GM18861 (cell line): Measurements from ENCODE around the gene MED16.
"Not testable (repeated sequence)": the region's sequence is repeated elsewhere in the genome, so short reads cannot be mapped to it uniquely, and the experiment has no call there.

Source experiments
- ATAC-seq: cut with Tn5 transposase; IDR thresholded peaks from one replicate; pipeline ENCODE4 v1.9.1; 2021; ENCODE audit not compliant: unreplicated experiment

MED16 gene

GRCh38 chr19:855142-855541 is 37.8 kb downstream of the MED16 start:
- ATAC-seq: no peak

GRCh38 chr19:854549-854948 is 38.4 kb downstream of the MED16 start:
- no peak for ATAC-seq

DNA sequence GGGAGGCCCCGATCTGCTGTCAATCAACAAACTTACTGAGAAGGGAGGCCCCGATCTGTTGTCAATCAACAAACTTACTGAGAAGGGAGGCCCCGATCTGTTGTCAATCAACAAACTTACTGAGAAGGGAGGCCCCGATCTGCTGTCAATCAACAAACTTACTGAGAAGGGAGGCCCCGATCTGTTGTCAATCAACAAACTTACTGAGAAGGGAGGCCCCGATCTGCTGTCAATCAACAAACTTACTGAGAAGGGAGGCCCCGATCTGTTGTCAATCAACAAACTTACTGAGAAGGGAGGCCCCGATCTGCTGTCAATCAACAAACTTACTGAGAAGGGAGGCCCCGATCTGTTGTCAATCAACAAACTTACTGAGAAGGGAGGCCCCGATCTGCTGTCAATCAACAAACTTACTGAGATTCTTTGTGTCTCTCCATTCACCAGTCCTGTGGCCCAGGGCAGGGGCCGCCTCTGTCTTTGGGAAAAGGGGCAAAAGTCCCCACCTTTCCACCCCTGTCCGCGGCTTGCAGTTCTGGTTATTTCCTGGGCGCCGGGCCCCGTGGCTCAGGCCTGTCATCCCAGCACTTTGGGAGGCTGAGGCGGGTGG is 39.3 kb downstream of the MED16 start:
- ATAC-seq: not testable (repeated sequence)

DNA sequence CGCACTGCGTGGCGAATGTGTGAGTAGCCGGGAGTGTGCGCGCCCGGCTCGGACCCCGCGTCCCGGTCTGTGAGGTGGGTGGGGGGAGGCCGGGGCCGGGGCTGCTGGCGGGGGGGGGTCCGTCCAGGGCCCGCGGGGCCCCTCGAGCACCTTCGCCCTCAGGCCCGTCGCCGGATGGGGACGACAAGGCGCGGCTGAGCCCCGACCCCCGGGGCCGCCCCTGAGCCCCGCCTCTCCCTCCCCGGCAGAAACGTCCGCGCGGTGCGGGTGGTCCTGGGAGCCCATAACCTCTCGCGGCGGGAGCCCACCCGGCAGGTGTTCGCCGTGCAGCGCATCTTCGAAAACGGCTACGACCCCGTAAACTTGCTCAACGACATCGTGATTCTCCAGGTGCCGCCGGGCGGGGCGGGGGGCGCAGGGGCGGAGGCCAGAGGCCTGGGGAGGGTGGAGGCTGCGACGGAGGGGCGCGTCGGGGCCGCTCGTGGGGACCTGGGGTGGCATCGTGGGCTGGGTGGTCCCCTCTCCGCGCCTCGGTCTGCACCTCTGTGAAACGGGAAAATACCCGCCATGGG is 39.9 kb downstream of the MED16 start:
- ATAC-seq: no peak

GRCh38 chr19:852136-853013 is 40.6 kb downstream of the MED16 start, which contains the start of gene ELANE:
Gene ELANE (plus strand): TSS chr19:852303. CDS start chr19:852329, 26 bp downstream.
- ATAC-seq: no peak

DNA sequence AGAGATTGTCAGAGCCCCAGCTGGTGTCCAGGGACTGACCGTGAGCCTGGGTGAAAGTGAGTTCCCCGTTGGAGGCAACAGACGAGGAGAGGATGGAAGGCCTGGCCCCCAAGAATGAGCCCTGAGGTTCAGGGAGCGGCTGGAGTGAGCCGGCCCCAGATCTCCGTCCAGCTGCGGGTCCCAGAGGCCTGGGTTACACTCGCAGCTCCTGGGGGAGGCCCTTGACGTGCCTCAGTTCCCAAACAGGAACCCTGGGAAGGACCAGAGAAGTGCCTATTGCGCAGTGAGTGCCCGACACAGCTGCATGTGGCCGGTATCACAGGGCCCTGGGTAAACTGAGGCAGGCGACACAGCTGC is 42.0 kb downstream of the MED16 start:
- ATAC-seq: no peak

- ATAC-seq: no peak
These were observed 42.6 kb downstream of the MED16 start for GRCh38 chr19:850221-850978.

GRCh38 chr19:849195-849594 is 43.8 kb downstream of the MED16 start:
- ATAC-seq: not testable (repeated sequence)

GRCh38 chr19:848386-848921 is 44.5 kb downstream of the MED16 start:
- ATAC-seq: no peak

DNA sequence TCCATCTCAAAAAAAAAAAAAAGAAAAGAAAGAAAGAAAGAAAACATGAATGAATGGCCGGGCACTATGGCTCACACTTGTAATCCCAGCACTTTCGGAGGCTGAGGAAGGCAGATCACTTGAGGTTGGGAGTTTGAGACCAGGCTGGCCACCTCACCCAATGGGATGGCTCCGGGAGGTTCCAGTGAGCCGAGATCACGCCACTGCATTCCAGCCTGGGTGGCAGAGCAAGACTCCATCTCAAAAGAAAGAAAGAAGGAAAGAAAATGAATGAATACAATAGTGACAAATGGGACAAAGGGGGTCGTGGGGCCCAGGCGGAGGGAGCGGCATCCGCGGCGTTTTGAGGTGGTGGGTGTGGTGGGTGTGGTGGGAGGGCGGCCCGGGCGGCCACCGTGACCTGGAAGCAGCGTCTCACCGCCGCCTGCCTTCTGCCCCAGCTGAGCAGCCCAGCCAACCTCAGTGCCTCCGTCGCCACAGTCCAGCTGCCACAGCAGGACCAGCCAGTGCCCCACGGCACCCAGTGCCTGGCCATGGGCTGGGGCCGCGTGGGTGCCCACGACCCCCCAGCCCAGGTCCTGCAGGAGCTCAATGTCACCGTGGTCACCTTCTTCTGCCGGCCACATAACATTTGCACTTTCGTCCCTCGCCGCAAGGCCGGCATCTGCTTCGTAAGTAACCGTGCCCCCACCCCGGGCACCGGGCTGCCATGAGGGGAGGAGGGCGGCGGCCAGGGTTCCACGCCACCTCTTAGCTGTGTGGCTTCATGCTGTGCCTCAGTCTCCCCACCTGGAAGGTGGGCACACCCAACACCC is 47.1 kb downstream of the MED16 start:
- no peak for ATAC-seq

DNA sequence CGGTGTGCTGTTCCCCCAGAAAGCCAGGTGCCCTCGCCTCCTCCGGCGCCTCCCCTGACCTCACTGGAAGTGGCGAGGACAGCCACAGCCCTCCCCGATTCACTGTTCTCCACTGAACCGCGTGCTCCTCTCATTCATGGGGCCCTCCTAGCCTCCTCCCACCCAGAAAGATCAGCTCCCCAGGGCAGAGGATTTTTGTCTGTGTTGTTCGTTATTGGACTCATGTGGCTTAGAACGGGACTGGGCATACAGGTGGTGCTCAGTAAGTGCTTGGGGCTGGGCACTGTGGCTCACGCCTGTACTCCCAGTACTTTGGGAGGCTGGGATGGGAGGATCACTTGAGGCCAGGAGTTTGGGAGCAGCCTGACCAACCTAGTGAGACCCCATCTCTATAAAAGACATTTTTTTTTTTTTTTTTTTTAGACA is 48.4 kb downstream of the MED16 start:
- ATAC-seq: no peak

GRCh38 chr19:843836-844545 is 49.0 kb downstream of the MED16 start:
- no peak for ATAC-seq

DNA sequence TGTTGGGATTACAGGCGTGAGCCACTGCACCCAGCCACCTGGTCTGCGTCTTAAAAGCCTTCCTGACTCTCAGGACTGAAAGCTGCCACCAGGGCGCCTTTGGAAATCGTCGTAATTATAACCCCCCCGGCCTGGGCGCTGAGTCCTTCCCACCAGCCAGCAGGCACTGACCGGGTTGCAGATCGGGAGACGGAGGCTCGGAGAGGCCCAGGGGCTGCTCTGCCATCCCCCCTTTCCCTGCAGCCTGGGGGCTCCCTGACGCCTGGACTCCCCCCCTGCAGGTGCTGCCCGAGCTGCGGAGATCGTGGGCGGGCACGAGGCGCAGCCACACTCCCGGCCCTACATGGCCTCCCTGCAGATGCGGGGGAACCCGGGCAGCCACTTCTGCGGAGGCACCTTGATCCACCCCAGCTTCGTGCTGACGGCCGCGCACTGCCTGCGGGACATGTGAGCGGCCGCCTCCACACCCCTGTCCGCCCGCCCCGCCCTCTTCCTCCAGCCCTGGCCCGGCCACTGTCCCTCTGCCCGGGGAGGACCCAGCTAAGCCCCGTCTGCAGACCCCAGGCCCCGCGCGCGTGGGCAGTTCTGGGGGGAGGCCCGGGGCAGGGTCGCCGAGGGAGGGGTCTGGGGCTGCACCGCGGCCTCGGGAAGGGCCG is 49.7 kb downstream of the MED16 start:
- ATAC-seq: no peak

GRCh38 chr19:842802-843179 is 50.2 kb downstream of the MED16 start:
- not testable (repeated sequence) for ATAC-seq

DNA sequence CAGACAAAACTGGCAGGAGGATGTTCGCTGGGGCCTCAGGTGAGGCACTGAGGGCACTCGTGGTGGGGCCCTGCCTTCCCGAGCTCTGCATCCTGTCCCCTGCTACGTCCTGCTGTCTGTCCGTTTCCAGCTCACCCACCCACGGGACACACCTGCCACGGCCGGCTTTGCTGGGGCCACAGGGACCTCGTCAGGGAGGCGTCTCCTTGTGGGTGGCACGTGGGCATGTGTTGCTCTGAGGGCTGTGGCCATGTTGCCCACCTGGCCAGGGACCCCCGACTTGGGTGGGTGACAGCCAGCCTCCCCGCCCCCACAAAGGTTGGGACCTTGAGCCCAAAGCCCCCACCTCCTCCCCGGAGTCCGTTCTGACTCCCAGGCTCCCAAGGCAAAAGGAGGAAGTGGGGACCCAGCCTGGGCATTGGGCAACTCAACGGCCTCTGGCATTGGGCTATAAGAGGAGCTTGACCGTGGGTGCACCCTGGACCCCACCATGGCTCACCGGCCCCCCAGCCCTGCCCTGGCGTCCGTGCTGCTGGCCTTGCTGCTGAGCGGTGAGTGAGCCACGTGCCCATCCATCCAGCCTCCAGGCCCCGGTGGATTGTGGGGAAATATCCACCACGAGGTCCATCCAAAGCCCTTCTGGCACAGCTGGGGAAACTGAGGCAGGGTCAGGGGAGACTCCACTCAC is 52.3 kb downstream of the MED16 start, which contains the start of gene PRTN3:
TSS of gene PRTN3 (plus strand) at position 481 of the 688 bp plus-strand sequence. CDS start at position 491, 10 bp downstream.
- ATAC-seq: no peak

- ATAC-seq: no peak
These were observed 57.7 kb downstream of the MED16 start for GRCh38 chr19:835210-835810.

DNA sequence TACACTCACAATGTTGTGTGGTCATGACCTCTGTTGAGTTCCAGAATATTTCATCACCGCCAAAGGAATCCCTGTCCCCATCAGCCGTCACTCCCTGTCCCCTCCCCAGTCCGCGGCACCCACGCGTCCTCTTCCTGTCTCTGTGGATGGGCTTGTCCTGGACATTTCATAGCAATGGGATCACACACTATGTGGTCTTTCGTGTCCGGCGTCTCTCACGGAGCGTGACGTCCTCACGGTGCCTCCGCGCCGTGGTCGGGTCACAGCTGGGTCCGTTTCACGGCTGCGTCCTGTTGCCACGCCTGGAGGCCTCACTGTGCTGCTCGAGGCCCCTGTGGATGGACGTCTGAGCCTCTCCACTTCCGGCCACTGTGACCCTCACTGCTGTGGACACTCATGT is 58.8 kb downstream of the MED16 start:
- ATAC-seq: no peak
